HepG2 (cell line): ENCODE data around the gene SPDYE16. TPM values are rescaled to one million over a fixed set of nuclear protein-coding genes. Genes with fewer than 3 reads are reported as not detected.

Experiments used
- CBX1 ChIP-seq: IDR thresholded peaks from one replicate; pipeline ENCODE4 v1.6.1; 2016; ENCODE audit warnings: antibody characterized with exemption, low read depth
- DPF2 ChIP-seq: sonication (generic); formaldehyde crosslinking; IDR thresholded peaks from 2 replicates; pipeline ENCODE4 v1.4.0; 2020; ENCODE audit warnings: mild to moderate bottlenecking, low read depth, missing genetic modification reagents, borderline replicate concordance
- ELK4 ChIP-seq: sonication (generic); formaldehyde crosslinking; IDR thresholded peaks from 2 replicates; pipeline ENCODE4 v1.9.0; 2021; ENCODE audit warnings: missing genetic modification reagents, borderline replicate concordance
- FOXK1 ChIP-seq: sonication (generic); formaldehyde crosslinking; IDR thresholded peaks from 2 replicates; pipeline ENCODE4 v1.4.0; 2020; ENCODE audit warnings: low read depth, missing genetic modification reagents, borderline replicate concordance
- GATAD2A ChIP-seq: IDR thresholded peaks from 2 replicates; pipeline ENCODE4 v1.6.1; 2016
- HNF1A ChIP-seq, 2 experiments: sonication (generic) in 1 of 2; formaldehyde crosslinking in 1 of 2; IDR thresholded peaks; 2 replicates each; pipeline versions ENCODE4 v1.4.0 to v1.6.1; 2016 to 2020; ENCODE audit warnings: borderline replicate concordance in 1 of 2, low read depth in 1 of 2, mild to moderate bottlenecking in 1 of 2, missing genetic modification reagents in 1 of 2
- HNRNPL ChIP-seq: fragments of 200-400 bp; formaldehyde crosslinking; IDR thresholded peaks from 2 replicates; pipeline ENCODE4 v1.6.1; 2017; ENCODE audit warnings: mild to moderate bottlenecking, low read depth, low read length
- ISL2 ChIP-seq: sonication (generic); formaldehyde crosslinking; IDR thresholded peaks from 2 replicates; pipeline ENCODE4 v1.5.0; 2020; ENCODE audit warnings: missing genetic modification reagents
- MIER2 ChIP-seq: IDR thresholded peaks from 2 replicates; pipeline ENCODE4 v1.6.1; 2016; ENCODE audit warnings: missing biosample characterization, missing genetic modification reagents
- RXRB ChIP-seq: IDR thresholded peaks from 2 replicates; pipeline ENCODE4 v1.6.1; 2016; ENCODE audit warnings: borderline replicate concordance, missing genetic modification reagents, missing compliant biosample characterization
- ZNF513 ChIP-seq: sonication (generic); formaldehyde crosslinking; conservative IDR thresholded peaks from 2 replicates; pipeline ENCODE4 v1.5.0; 2020; ENCODE audit warnings: missing genetic modification reagents
- polyA plus RNA-seq, 8 experiments: library from polyadenylated mRNA; depleted of rRNA in 3 of 8; stranded (reverse) in 7 of 8; unstranded in 1 of 8; fragments of >200 nt; fragmentation: Illumina TruSeq in 4 of 8; extraction: Trizol in 4 of 8; gene quantifications; 2 replicates each; pipeline versions ENCODE4 v1.2.1 to v1.2.3, GENCODE V29; 2011 to 2016; ENCODE audit warnings: low read depth in 4 of 8, missing spikeins in 1 of 8, mixed read lengths in 1 of 8; ENCODE audit not compliant: insufficient read depth in 1 of 8
- total RNA-seq, 5 experiments: library from RNA; depleted of rRNA; stranded (reverse); fragments of >200 nt; fragmentation: Illumina TruSeq; extraction: Trizol; gene quantifications; 2 replicates each; pipeline ENCODE4 v1.2.3, GENCODE V29; 2016; ENCODE audit warnings: low read depth in 1 of 5
- TF ChIP-seq, protein P1 (sequence below): sonication (generic); formaldehyde crosslinking; IDR thresholded peaks from 2 replicates; pipeline ENCODE4 v1.4.0; 2020; ENCODE audit warnings: missing genetic modification reagents
- TF ChIP-seq, protein P2 (sequence below): sonication (generic); formaldehyde crosslinking; IDR thresholded peaks from 2 replicates; pipeline ENCODE4 v1.4.0; 2020; ENCODE audit warnings: missing genetic modification reagents, borderline replicate concordance
- TF ChIP-seq, protein P3 (sequence below): sonication (generic); formaldehyde crosslinking; IDR thresholded peaks from 2 replicates; pipeline ENCODE4 v1.5.1; 2020; ENCODE audit warnings: mild to moderate bottlenecking, missing genetic modification reagents, moderate library complexity

The SPDYE16 gene
- total and polyA plus RNA-seq, 2 of the 13 experiments (the other 11 are each of a cell fraction or from before 2014, with no cell fraction given): 0.11 TPM; not detected in 1

DNA sequence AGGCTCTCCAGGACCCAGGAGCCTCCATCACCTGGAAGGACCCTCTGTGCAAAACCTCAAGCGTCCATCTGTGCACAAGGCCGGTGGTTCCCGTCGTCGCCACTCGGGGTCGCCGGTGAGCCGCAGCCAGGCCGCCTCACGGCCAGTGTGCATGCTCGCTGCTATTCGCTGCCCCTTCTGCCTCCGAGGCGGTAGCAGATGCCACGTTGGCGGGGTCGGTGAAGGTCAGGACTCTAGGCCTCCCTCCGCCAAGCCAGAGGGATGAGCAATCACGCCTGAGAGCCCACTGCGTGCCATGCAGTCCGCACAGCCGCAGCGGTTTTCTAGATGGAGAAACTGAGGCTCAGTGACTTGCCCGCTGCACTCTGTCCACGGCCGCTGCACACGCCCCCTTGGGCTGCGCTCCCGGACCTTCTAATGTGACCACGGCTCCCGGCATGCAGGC lies 27.1 kb downstream of the SPDYE16 start (continued):
- TF ChIP-seq HNF1A (IDR thresholded peaks at IDR 0.05; ENCODE audit: low read depth): no peak
- TF ChIP-seq HNF1A (CRISPR knock-in tag; IDR thresholded peaks at IDR 0.05; ENCODE audit: borderline replicate concordance): 0 out of 2 replicates have a peak, but pooled peaks have one; percentile 31
- no peak; the same call in 1 of the 2 replicates for TF ChIP-seq DPF2 (CRISPR knock-in tag)
- no peak for TF ChIP-seq MIER2 (CRISPR knock-in tag)
- 0 out of 2 replicates have a peak, but pooled peaks have one; percentile 15 for TF ChIP-seq ISL2 (CRISPR knock-in tag)
- TF ChIP-seq ZNF513 (CRISPR knock-in tag): no peak
- peak; percentile 51; the same call in 1 of the 2 replicates for TF ChIP-seq GATAD2A
- TF ChIP-seq, protein P1, sequence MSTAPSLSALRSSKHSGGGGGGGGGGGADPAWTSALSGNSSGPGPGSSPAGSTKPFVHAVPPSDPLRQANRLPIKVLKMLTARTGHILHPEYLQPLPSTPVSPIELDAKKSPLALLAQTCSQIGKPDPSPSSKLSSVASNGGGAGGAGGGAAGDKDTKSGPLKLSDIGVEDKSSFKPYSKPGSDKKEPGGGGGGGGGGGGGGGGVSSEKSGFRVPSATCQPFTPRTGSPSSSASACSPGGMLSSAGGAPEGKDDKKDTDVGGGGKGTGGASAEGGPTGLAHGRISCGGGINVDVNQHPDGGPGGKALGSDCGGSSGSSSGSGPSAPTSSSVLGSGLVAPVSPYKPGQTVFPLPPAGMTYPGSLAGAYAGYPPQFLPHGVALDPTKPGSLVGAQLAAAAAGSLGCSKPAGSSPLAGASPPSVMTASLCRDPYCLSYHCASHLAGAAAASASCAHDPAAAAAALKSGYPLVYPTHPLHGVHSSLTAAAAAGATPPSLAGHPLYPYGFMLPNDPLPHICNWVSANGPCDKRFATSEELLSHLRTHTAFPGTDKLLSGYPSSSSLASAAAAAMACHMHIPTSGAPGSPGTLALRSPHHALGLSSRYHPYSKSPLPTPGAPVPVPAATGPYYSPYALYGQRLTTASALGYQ (CRISPR knock-in tag): no peak
- TF ChIP-seq, protein P2, sequence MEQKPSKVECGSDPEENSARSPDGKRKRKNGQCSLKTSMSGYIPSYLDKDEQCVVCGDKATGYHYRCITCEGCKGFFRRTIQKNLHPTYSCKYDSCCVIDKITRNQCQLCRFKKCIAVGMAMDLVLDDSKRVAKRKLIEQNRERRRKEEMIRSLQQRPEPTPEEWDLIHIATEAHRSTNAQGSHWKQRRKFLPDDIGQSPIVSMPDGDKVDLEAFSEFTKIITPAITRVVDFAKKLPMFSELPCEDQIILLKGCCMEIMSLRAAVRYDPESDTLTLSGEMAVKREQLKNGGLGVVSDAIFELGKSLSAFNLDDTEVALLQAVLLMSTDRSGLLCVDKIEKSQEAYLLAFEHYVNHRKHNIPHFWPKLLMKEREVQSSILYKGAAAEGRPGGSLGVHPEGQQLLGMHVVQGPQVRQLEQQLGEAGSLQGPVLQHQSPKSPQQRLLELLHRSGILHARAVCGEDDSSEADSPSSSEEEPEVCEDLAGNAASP (CRISPR knock-in tag): peak; percentile 71; the same call in 1 of the 2 replicates
- TF ChIP-seq FOXK1 (CRISPR knock-in tag): no peak
- TF ChIP-seq, protein P3, sequence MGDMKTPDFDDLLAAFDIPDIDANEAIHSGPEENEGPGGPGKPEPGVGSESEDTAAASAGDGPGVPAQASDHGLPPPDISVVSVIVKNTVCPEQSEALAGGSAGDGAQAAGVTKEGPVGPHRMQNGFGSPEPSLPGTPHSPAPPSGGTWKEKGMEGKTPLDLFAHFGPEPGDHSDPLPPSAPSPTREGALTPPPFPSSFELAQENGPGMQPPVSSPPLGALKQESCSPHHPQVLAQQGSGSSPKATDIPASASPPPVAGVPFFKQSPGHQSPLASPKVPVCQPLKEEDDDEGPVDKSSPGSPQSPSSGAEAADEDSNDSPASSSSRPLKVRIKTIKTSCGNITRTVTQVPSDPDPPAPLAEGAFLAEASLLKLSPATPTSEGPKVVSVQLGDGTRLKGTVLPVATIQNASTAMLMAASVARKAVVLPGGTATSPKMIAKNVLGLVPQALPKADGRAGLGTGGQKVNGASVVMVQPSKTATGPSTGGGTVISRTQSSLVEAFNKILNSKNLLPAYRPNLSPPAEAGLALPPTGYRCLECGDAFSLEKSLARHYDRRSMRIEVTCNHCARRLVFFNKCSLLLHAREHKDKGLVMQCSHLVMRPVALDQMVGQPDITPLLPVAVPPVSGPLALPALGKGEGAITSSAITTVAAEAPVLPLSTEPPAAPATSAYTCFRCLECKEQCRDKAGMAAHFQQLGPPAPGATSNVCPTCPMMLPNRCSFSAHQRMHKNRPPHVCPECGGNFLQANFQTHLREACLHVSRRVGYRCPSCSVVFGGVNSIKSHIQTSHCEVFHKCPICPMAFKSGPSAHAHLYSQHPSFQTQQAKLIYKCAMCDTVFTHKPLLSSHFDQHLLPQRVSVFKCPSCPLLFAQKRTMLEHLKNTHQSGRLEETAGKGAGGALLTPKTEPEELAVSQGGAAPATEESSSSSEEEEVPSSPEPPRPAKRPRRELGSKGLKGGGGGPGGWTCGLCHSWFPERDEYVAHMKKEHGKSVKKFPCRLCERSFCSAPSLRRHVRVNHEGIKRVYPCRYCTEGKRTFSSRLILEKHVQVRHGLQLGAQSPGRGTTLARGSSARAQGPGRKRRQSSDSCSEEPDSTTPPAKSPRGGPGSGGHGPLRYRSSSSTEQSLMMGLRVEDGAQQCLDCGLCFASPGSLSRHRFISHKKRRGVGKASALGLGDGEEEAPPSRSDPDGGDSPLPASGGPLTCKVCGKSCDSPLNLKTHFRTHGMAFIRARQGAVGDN (CRISPR knock-in tag): peak; percentile 93
- TF ChIP-seq CBX1: no peak
- no peak for TF ChIP-seq ELK4 (CRISPR knock-in tag)
- TF ChIP-seq RXRB (CRISPR knock-in tag): peak; percentile 42; the same call in 1 of the 2 replicates
- peak; percentile 85 for TF ChIP-seq HNRNPL
